K562 (cell line): ENCODE data around the gene RGS14. TPM values are rescaled to one million over a fixed set of nuclear protein-coding genes. Genes with fewer than 3 reads are reported as not detected.

Experiments used
- CEBPB ChIP-seq: fragments of 450-650 bp; IDR thresholded peaks from 2 replicates; pipeline ENCODE4 v1.6.1; 2016; ENCODE audit warnings: missing genetic modification characterization, missing compliant biosample characterization
- EGR1 ChIP-seq: fragments of 450-650 bp; conservative IDR thresholded peaks from 2 replicates; pipeline ENCODE4 v1.6.1; 2017; ENCODE audit warnings: mild to moderate bottlenecking
- ELF2 ChIP-seq: fragments of 250-450 bp; sonication (Bioruptor Pico); IDR thresholded peaks from 2 replicates; pipeline ENCODE4 v1.5.0; 2021; ENCODE audit warnings: mild to moderate bottlenecking
- FOXK1 ChIP-seq: sonication (generic); formaldehyde crosslinking; IDR thresholded peaks from 2 replicates; pipeline ENCODE4 v1.8.0; 2022; ENCODE audit warnings: missing genetic modification reagents, mild to moderate bottlenecking, borderline replicate concordance
- GABPB1 ChIP-seq: sonication (generic); formaldehyde crosslinking; IDR thresholded peaks from 2 replicates; pipeline ENCODE4 v1.8.0; 2022; ENCODE audit warnings: mild to moderate bottlenecking, missing genetic modification reagents
- PCBP1 ChIP-seq: fragments of 200-400 bp; formaldehyde crosslinking; IDR thresholded peaks from 2 replicates; pipeline ENCODE4 v1.6.1; 2018; ENCODE audit warnings: mild to moderate bottlenecking, low read depth, low read length; ENCODE audit not compliant: poor library complexity, severe bottlenecking
- POLR2A ChIP-seq: fragments of 450-650 bp; conservative IDR thresholded peaks from 2 replicates; pipeline ENCODE4 v1.6.1; 2016
- RBBP5 ChIP-seq: fragments of 200-600 bp; sonication (generic); IDR thresholded peaks from 2 replicates; pipeline ENCODE4 v1.6.1; 2012; ENCODE audit warnings: borderline replicate concordance, mild to moderate bottlenecking, low read length, control low read depth, inconsistent platforms; ENCODE audit not compliant: insufficient read depth, poor library complexity, severe bottlenecking
- RBFOX2 ChIP-seq: fragments of 200-400 bp; formaldehyde crosslinking; IDR thresholded peaks from 2 replicates; pipeline ENCODE4 v1.6.1; 2017; ENCODE audit warnings: low read depth, mild to moderate bottlenecking, low read length, moderate library complexity
- RBM22 ChIP-seq: fragments of 200-400 bp; formaldehyde crosslinking; IDR thresholded peaks from 2 replicates; pipeline ENCODE4 v1.6.1; 2018; ENCODE audit warnings: low read length, low read depth; ENCODE audit not compliant: poor library complexity, severe bottlenecking
- RCOR1 ChIP-seq, 2 experiments: IDR thresholded peaks; 2 replicates each; pipeline ENCODE4 v1.6.1; 2012; ENCODE audit warnings: low read depth in 2 of 2, low read length in 2 of 2, borderline replicate concordance in 1 of 2, improper control_type of control experiment in 1 of 2
- SMC3 ChIP-seq: conservative IDR thresholded peaks from 2 replicates; pipeline ENCODE4 v1.6.1; 2011; ENCODE audit warnings: low read depth, low read length, improper control_type of control experiment; ENCODE audit not compliant: insufficient read depth
- TBP ChIP-seq: optimal IDR thresholded peaks from 2 replicates; pipeline ENCODE3; 2011; ENCODE audit warnings: low read depth, low read length, improper control_type of control experiment
- TEAD4 ChIP-seq, 2 experiments: sonication (generic) in 1 of 2; formaldehyde crosslinking in 1 of 2; IDR thresholded peaks; 2 replicates each; pipeline versions ENCODE4 v1.6.1 to v1.8.0; 2012 to 2022; ENCODE audit warnings: borderline replicate concordance in 1 of 2, inconsistent platforms in 1 of 2, low read length in 1 of 2, mild to moderate bottlenecking in 1 of 2, missing genetic modification reagents in 1 of 2
- TOE1 ChIP-seq, 2 experiments: fragments of 450-650 bp in 1 of 2; sonication (generic) in 1 of 2; formaldehyde crosslinking in 1 of 2; IDR thresholded peaks; 2 replicates each; pipeline versions ENCODE4 v1.7.1 to v1.8.0; 2016 to 2022; ENCODE audit warnings: borderline replicate concordance in 2 of 2, mild to moderate bottlenecking in 2 of 2, antibody characterized with exemption in 1 of 2, inconsistent platforms in 1 of 2, low read depth in 1 of 2, missing genetic modification reagents in 1 of 2, moderate library complexity in 1 of 2
- TRIM24 ChIP-seq, 2 experiments: fragments of 450-650 bp; IDR thresholded peaks; 2 replicates each; pipeline ENCODE4 v1.6.1; 2016
- VEZF1 ChIP-seq: fragments of 200-800 bp; sonication (Bioruptor generic); IDR thresholded peaks from 2 replicates; pipeline ENCODE4 v1.6.1; 2017; ENCODE audit warnings: missing genetic modification characterization, missing compliant biosample characterization
- ZFP91 ChIP-seq: sonication (generic); formaldehyde crosslinking; IDR thresholded peaks from 2 replicates; pipeline ENCODE4 v1.8.0; 2022; ENCODE audit warnings: mild to moderate bottlenecking, missing genetic modification reagents
- ZNF551 ChIP-seq: fragments of 250-450 bp; sonication (Bioruptor Pico); IDR thresholded peaks from 2 replicates; pipeline ENCODE4 v1.5.0; 2021; ENCODE audit warnings: mild to moderate bottlenecking, moderate library complexity
- ZNF740 ChIP-seq, 3 experiments: fragments of 200-800 bp in 1 of 3; sonication (Bioruptor generic) in 1 of 3; sonication (generic) in 1 of 3; formaldehyde crosslinking in 1 of 3; IDR thresholded peaks; 2 replicates each; pipeline versions ENCODE4 v1.6.1 to v1.8.0; 2016 to 2022; ENCODE audit warnings: mild to moderate bottlenecking in 2 of 3, missing compliant biosample characterization in 2 of 3, missing genetic modification characterization in 2 of 3, missing genetic modification reagents in 1 of 3
- ZNF764 ChIP-seq: fragments of 250-450 bp; sonication (Bioruptor Pico); IDR thresholded peaks from 2 replicates; pipeline ENCODE4 v1.4.0; 2020; ENCODE audit warnings: low read depth, mild to moderate bottlenecking, moderate library complexity
- polyA plus RNA-seq, 8 experiments: library from polyadenylated mRNA; depleted of rRNA in 4 of 8; stranded (reverse) in 5 of 8; unstranded in 3 of 8; fragments of >200 nt; fragmentation: Nextera tagmentation in 2 of 8; fragmentation: Illumina TruSeq in 1 of 8; extraction: Ambion mirVana in 2 of 8; extraction: Trizol in 1 of 8; gene quantifications; 2 replicates each; pipeline versions ENCODE4 v1.2.1 to v1.2.3, GENCODE V29; 2011 to 2014; ENCODE audit warnings: inconsistent platforms in 1 of 8, missing spikeins in 1 of 8
- total RNA-seq, 7 experiments: library from RNA; depleted of rRNA in 6 of 7; stranded (reverse); fragments of >200 nt in 6 of 7; fragmentation: Illumina TruSeq in 2 of 7; extraction: Trizol in 2 of 7; gene quantifications; 2 replicates each; pipeline versions ENCODE4 v1.2.1 to v1.2.3, GENCODE V29; 2011 to 2021; ENCODE audit warnings: low replicate concordance in 1 of 7

RGS14 gene
- total and polyA plus RNA-seq, 9 of the 15 experiments (the other 6 are each of a cell fraction or from before 2014, with no cell fraction given): 0.28 to 75.9 (median 34.5) TPM

- TF ChIP-seq VEZF1 (CRISPR knock-in tag) (peak; percentile 75), GABPB1 (peak; percentile 74), TBP (peak; percentile 59), ELF2 (CRISPR knock-in tag) (0 out of 2 replicates have a peak, but pooled peaks have one; percentile 25), PCBP1 (peak; percentile 84), RBM22 (peak; percentile 73), TEAD4 (IDR thresholded peaks at IDR 0.05; ENCODE audit: low read length) (no peak), TEAD4 (CRISPR knock-in tag; IDR thresholded peaks at IDR 0.05; ENCODE audit: borderline replicate concordance) (0 out of 2 replicates have a peak, but pooled peaks have one; percentile 49), ZFP91 (CRISPR knock-in tag) (0 out of 2 replicates have a peak, but pooled peaks have one; percentile 46), RBBP5 (peak; percentile 37), FOXK1 (CRISPR knock-in tag) (0 out of 2 replicates have a peak, but pooled peaks have one; percentile 34), ZNF551 (CRISPR knock-in tag) (no peak), POLR2A (peak; percentile 77), TRIM24 (IDR thresholded peaks at IDR 0.05) (peak in 1 of 2 experiments; percentile 32; a peak in 1 of 4 replicates), RCOR1 (IDR thresholded peaks at IDR 0.05; ENCODE audit: borderline replicate concordance in 1 of 2, low read depth in 2 of 2, low read length in 2 of 2) (peak in 1 of 2 experiments; percentile 56; a peak in 3 of 4 replicates), SMC3 (peak; percentile 85), ZNF764 (CRISPR knock-in tag) (peak; percentile 52; the same call in 1 of the 2 replicates), RBFOX2 (peak; percentile 89), TOE1 (IDR thresholded peaks at IDR 0.05; ENCODE audit: borderline replicate concordance) (peak; percentile 39; the same call in 1 of the 2 replicates), TOE1 (CRISPR knock-in tag; IDR thresholded peaks at IDR 0.05; ENCODE audit: borderline replicate concordance, low read depth) (0 out of 2 replicates have a peak, but pooled peaks have one; percentile 79), ZNF740 (CRISPR knock-in tag; IDR thresholded peaks at IDR 0.05) (peak; percentile 97), ZNF740 (tag; IDR thresholded peaks at IDR 0.05) (peak in 1 of 2 experiments; percentile 89; a peak in 2 of 4 replicates), CEBPB (tag) (no peak), EGR1 (0 out of 2 replicates have a peak, but pooled peaks have one; percentile 5)
These were observed 46.3 kb downstream of the RGS14 start (continued) for GRCh38 chr5:177403792-177404640.
